SW480 (cell line): ENCODE measurements around the gene SORL1.
"Not testable (repeated sequence)": the region's sequence is repeated elsewhere in the genome, so short reads cannot be mapped to it uniquely, and the experiment has no call there.

Experiments used
- DNase-seq: peaks from one replicate; pipeline ENCODE4 v3.0.0-alpha.2; 2016; ENCODE audit warnings: low spot score

The SORL1 gene, protein sequence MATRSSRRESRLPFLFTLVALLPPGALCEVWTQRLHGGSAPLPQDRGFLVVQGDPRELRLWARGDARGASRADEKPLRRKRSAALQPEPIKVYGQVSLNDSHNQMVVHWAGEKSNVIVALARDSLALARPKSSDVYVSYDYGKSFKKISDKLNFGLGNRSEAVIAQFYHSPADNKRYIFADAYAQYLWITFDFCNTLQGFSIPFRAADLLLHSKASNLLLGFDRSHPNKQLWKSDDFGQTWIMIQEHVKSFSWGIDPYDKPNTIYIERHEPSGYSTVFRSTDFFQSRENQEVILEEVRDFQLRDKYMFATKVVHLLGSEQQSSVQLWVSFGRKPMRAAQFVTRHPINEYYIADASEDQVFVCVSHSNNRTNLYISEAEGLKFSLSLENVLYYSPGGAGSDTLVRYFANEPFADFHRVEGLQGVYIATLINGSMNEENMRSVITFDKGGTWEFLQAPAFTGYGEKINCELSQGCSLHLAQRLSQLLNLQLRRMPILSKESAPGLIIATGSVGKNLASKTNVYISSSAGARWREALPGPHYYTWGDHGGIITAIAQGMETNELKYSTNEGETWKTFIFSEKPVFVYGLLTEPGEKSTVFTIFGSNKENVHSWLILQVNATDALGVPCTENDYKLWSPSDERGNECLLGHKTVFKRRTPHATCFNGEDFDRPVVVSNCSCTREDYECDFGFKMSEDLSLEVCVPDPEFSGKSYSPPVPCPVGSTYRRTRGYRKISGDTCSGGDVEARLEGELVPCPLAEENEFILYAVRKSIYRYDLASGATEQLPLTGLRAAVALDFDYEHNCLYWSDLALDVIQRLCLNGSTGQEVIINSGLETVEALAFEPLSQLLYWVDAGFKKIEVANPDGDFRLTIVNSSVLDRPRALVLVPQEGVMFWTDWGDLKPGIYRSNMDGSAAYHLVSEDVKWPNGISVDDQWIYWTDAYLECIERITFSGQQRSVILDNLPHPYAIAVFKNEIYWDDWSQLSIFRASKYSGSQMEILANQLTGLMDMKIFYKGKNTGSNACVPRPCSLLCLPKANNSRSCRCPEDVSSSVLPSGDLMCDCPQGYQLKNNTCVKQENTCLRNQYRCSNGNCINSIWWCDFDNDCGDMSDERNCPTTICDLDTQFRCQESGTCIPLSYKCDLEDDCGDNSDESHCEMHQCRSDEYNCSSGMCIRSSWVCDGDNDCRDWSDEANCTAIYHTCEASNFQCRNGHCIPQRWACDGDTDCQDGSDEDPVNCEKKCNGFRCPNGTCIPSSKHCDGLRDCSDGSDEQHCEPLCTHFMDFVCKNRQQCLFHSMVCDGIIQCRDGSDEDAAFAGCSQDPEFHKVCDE (N-terminal part only)

DNA sequence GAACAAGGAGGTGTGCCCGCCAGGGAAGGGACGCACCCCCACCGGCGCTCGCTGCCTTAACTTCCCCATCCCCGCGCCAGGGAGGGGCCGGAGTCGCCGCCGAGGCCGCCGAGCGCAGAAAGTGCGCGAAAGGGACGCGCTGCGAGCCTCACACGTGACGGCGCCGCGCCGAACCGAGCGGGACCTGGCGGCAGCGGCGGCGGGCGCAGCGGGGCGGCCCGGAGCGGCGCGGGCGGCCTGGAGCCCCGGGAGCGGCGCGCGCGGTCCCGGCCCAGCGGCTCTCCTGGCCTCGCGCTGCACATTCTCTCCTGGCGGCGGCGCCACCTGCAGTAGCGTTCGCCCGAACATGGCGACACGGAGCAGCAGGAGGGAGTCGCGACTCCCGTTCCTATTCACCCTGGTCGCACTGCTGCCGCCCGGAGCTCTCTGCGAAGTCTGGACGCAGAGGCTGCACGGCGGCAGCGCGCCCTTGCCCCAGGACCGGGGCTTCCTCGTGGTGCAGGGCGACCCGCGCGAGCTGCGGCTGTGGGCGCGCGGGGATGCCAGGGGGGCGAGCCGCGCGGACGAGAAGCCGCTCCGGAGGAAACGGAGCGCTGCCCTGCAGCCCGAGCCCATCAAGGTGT lies at the start of gene SORL1:
SORL1 (plus strand) TSS at position 329 of the 623 bp plus-strand sequence; CDS start at position 347, 18 bp downstream.
- DNase-seq, result peak; percentile 82

DNA sequence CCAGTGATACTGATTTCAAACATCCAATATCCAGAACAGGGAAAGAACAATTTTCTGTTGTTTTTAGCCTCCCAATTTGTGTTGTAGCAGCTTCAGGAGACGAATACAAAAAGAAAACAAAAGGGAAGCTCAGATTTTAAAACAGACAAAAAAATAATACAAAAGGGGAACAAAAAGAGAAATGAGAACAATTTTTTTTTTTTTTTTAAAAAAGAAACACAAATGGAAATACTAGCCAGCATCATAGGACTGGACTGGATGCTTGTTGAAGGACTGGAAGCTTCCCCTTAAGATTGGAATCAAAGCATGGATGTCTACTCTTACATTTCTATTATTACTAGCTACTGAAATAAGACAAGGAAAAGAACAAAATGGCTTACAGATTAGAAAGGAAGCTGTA lies 46.5 kb upstream of the SORL1 start:
- DNase-seq, result no peak

DNA sequence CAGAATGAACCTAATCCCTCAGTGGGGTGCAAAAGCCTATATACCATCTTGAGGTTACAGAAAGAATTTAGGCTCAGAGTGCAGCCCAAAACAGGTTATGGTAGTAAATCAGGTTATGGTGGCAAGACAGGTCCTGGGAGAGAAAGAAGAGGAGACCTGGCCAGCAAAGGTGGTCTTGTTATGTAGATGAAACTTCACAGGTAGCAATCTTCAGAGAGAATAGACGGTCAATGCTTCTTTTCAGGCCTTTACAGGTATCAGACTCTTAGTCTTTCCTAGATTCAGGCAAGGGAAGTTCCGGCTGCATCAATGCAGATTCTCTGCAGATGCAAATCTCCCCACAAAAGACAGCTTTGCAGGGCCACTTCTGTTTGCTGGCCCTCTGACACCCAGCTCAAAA lies 45.8 kb upstream of the SORL1 start:
- DNase-seq, result no peak

GRCh38 chr11:121408830-121409229 lies 43.3 kb upstream of the SORL1 start:
- DNase-seq, result no peak

DNA sequence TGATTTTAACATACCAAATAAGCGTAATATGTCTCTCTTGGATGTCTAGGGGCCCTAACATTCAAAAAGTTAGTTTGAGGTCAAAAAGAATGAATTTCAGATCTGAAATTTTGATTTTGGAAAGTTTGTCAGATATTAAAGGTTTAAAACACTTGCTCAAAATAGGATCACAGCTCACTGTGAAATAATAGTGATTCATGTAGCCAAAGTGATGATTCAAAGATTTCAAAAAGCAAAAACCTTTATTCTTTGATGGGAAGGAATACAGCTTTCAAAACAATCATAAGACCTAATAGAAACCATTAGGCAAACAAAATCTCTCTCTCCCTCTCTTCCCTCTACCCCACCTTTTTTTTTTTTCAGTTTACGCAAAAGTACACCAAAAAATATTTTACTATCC lies 42.1 kb upstream of the SORL1 start:
- DNase-seq, result not testable (repeated sequence)

DNA sequence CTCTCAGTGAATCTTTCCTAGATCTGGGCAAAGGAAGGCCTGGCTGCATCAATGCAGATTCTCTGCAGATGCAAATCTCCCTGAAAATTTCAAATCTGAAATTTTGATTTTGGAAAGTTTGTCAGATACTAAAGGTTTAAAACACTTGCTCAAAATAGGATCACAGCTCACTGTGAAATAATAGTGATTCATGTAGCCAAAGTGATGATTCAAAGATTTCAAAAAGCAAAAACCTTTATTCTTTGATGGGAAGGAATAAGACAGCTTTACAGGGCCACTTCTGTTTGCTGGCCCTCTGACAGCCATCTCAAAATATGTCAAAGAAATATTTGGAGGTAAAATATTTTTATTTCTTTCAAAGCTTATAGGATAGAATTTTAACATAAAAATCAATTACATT lies 40.8 kb upstream of the SORL1 start:
- DNase-seq, result not testable (repeated sequence)

- DNase-seq, result no peak
Observed at GRCh38 chr11:121412000-121412587, 40.0 kb upstream of the SORL1 start.

- DNase-seq, result no peak
Observed at GRCh38 chr11:121412711-121413415, 39.3 kb upstream of the SORL1 start.

GRCh38 chr11:121414141-121414913 lies 37.8 kb upstream of the SORL1 start:
- no peak for DNase-seq

GRCh38 chr11:121415856-121416255 lies 36.3 kb upstream of the SORL1 start:
- no peak for DNase-seq

- DNase-seq, result peak; percentile 56
Observed at GRCh38 chr11:121417055-121417551, 35.0 kb upstream of the SORL1 start.

DNA sequence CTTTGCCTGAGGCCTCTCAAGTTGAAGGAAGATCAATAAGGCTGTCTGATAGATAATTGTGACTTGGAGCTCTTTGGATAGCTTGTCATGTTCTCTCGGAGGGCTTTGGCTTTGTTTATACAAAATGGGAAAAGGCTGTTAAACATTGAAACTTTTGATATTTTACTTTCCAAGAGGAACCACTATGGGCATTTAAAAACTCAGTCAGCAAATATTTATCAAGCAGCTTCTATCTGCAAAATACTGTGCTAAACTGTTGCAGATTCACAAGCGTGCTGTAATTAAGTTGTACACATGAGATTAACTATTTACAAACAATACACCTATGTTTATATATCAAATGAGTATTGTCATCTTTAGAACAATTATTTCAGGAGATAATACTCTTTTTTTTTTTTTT lies 34.5 kb upstream of the SORL1 start:
- DNase-seq, result no peak

- no peak for DNase-seq
Observed at GRCh38 chr11:121418625-121419114, 33.4 kb upstream of the SORL1 start.

- no peak for DNase-seq
Observed at GRCh38 chr11:121419836-121420235, 32.3 kb upstream of the SORL1 start.

GRCh38 chr11:121420398-121420797 lies 31.7 kb upstream of the SORL1 start:
- no peak for DNase-seq

GRCh38 chr11:121421149-121421901 lies 30.8 kb upstream of the SORL1 start:
- no peak for DNase-seq

DNA sequence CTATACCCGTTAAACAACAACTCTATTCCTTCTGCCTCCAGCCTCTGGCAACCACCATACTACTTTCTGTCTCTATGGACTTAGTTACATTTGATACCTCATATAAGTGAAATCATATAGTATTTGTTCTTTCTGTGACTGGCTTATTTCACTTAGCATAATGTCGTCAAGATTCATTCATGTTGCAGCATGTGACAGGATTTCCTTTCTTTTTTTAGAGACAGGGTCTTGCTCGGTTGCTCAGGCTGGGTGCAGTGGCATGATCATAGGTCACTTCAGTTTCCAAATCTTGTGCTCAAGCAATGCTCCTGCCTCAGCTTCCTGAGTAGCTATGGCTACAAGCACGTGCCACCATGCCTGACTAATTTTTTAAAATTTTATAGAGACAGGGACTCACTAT lies 29.4 kb upstream of the SORL1 start:
- no peak for DNase-seq

- DNase-seq, result no peak
Observed at GRCh38 chr11:121425828-121426227, 26.3 kb upstream of the SORL1 start.
